Duodenal mucosa (tissue), 2 donors: ENCODE results near the gene RBM46.

Source experiments
- H3K27ac ChIP-seq: one replicate; pipeline ENCODE4 v1.7.0; 2013; ENCODE audit warnings: low read depth, low read length
- H3K27me3 ChIP-seq, 2 donors: one replicate each; pipeline ENCODE4 v1.7.0; 2013; ENCODE audit warnings: low read length in 2 of 2, control low read depth in 1 of 2; ENCODE audit not compliant: insufficient read depth in 2 of 2, control insufficient read depth in 1 of 2
- H3K36me3 ChIP-seq, 2 donors: one replicate each; pipeline ENCODE4 v1.7.0; 2013; ENCODE audit warnings: low read length in 2 of 2, control low read depth in 1 of 2; ENCODE audit not compliant: insufficient read depth in 2 of 2, control insufficient read depth in 1 of 2
- H3K4me1 ChIP-seq, 2 donors: one replicate each; pipeline ENCODE4 v1.7.0; 2013; ENCODE audit warnings: low read length in 2 of 2, control low read depth in 1 of 2; ENCODE audit not compliant: insufficient read depth in 2 of 2, control insufficient read depth in 1 of 2
- H3K4me3 ChIP-seq, 2 donors: one replicate each; pipeline ENCODE4 v1.7.0; 2013; ENCODE audit warnings: low read length in 2 of 2, low read depth in 1 of 2
- H3K9ac ChIP-seq, 2 donors: one replicate each; pipeline ENCODE4 v1.7.0; 2013; ENCODE audit warnings: low read length in 2 of 2, low read depth in 1 of 2
- H3K9me3 ChIP-seq, 2 donors: one replicate each; pipeline ENCODE4 v1.7.0; 2013; ENCODE audit warnings: low read length in 2 of 2, control low read depth in 1 of 2; ENCODE audit not compliant: control insufficient read depth in 1 of 2

Gene RBM46

GRCh38 chr4:154743683-154744340 lies 37.3 kb upstream of the RBM46 start, which contains the start of gene LRAT:
LRAT (plus strand) TSS chr4:154744000; CDS start chr4:154744327, 327 bp downstream.
- Histone ChIP-seq H3K27me3 (peaks cover 17 to 34% of the 10 kb centered on the region in 2 donors), H3K4me3 (peak within 1 kb of the TSS; percentile 69 to 83), H3K36me3 (no peaks in the 10 kb centered on the region), H3K4me1 (peaks cover 14 to 17% of the 10 kb centered on the region in 2 donors), H3K27ac (no peak within 1 kb of the TSS), H3K9ac (peak within 1 kb of the TSS; percentile 16 to 43), H3K9me3 (no peaks in the 10 kb centered on the region)

- Histone ChIP-seq H3K27me3 (peaks cover 17 to 34% of the 10 kb centered on the region in 2 donors), H3K9ac (peak overlapping the region; percentile 16 to 43), H3K27ac (no peak overlapping the region), H3K4me1 (peaks cover 14 to 17% of the 10 kb centered on the region in 2 donors), H3K9me3 (no peaks in the 10 kb centered on the region), H3K36me3 (no peaks in the 10 kb centered on the region), H3K4me3 (peak overlapping the region; percentile 69 to 83)
Measured at GRCh38 chr4:154744341-154744926, 36.6 kb upstream of the RBM46 start.

- Histone ChIP-seq H3K4me1 (no peaks in the 10 kb centered on the region), H3K4me3 (no peak overlapping the region), H3K36me3 (no peaks in the 10 kb centered on the region), H3K27me3 (no peaks in the 10 kb centered on the region), H3K9me3 (no peaks in the 10 kb centered on the region), H3K9ac (no peak overlapping the region), H3K27ac (no peak overlapping the region)
Measured at GRCh38 chr4:154757713-154758112, 23.4 kb upstream of the RBM46 start.

GRCh38 chr4:154760895-154761294 lies 20.2 kb upstream of the RBM46 start:
- Histone ChIP-seq H3K4me3 (no peak overlapping the region), H3K36me3 (no peaks in the 10 kb centered on the region), H3K27me3 (peaks cover 0 to 4% of the 10 kb centered on the region in 2 donors), H3K4me1 (no peaks in the 10 kb centered on the region), H3K9ac (no peak overlapping the region), H3K9me3 (no peaks in the 10 kb centered on the region), H3K27ac (no peak overlapping the region)

GRCh38 chr4:154778264-154778663 lies 2.8 kb upstream of the RBM46 start:
- Histone ChIP-seq H3K9me3 (no peaks in the 10 kb centered on the region), H3K36me3 (no peaks in the 10 kb centered on the region), H3K4me1 (no peaks in the 10 kb centered on the region), H3K27ac (no peak overlapping the region), H3K27me3 (no peaks in the 10 kb centered on the region), H3K9ac (no peak overlapping the region), H3K4me3 (no peak overlapping the region)

GRCh38 chr4:154779362-154779947 lies 1.6 kb upstream of the RBM46 start:
- no peak overlapping the region for H3K4me3 ChIP-seq
- no peak overlapping the region for H3K27ac ChIP-seq
- no peaks in the 10 kb centered on the region for H3K27me3 ChIP-seq
- H3K9ac ChIP-seq = no peak overlapping the region
- no peaks in the 10 kb centered on the region for H3K36me3 ChIP-seq
- no peaks in the 10 kb centered on the region for H3K4me1 ChIP-seq
- H3K9me3 ChIP-seq = no peaks in the 10 kb centered on the region

GRCh38 chr4:154781983-154782293 lies 866 bp downstream of the RBM46 start:
- Histone ChIP-seq H3K36me3 (no peaks in the 10 kb centered on the region), H3K4me3 (no peak overlapping the region), H3K9me3 (no peaks in the 10 kb centered on the region), H3K9ac (no peak overlapping the region), H3K27ac (no peak overlapping the region), H3K4me1 (no peaks in the 10 kb centered on the region), H3K27me3 (no peaks in the 10 kb centered on the region)

GRCh38 chr4:154807042-154807630 lies 26.1 kb downstream of the RBM46 start:
- Histone ChIP-seq H3K9me3 (no peaks in the 10 kb centered on the region), H3K36me3 (no peaks in the 10 kb centered on the region), H3K4me1 (no peaks in the 10 kb centered on the region), H3K27ac (no peak overlapping the region), H3K27me3 (no peaks in the 10 kb centered on the region), H3K4me3 (no peak overlapping the region), H3K9ac (no peak overlapping the region)

GRCh38 chr4:154818230-154818629 lies 37.2 kb downstream of the RBM46 start:
- H3K4me3 ChIP-seq = no peak overlapping the region
- no peaks in the 10 kb centered on the region for H3K27me3 ChIP-seq
- no peaks in the 10 kb centered on the region for H3K4me1 ChIP-seq
- H3K9me3 ChIP-seq = no peaks in the 10 kb centered on the region
- H3K27ac ChIP-seq = no peak overlapping the region
- H3K9ac ChIP-seq = no peak overlapping the region
- no peaks in the 10 kb centered on the region for H3K36me3 ChIP-seq

- Histone ChIP-seq H3K4me1 (no peaks in the 10 kb centered on the region), H3K9ac (no peak overlapping the region), H3K27me3 (no peaks in the 10 kb centered on the region), H3K27ac (no peak overlapping the region), H3K9me3 (no peaks in the 10 kb centered on the region), H3K36me3 (no peaks in the 10 kb centered on the region), H3K4me3 (no peak overlapping the region)
Measured at GRCh38 chr4:154822775-154823174, 41.7 kb downstream of the RBM46 start.
